HEK293 (cell line): ENCODE data around the gene HIC1.
A peak's percentile ranks its signal among the peaks of the same experiment; 100 is the strongest.

Source experiments
- CTCF ChIA-PET: fragments of 350-600 bp; formaldehyde crosslinking; extraction: SDS; loops from one replicate; lab custom pipeline; 2021; ENCODE audit warnings: antibody characterized with exemption; lab: Yijun Ruan, JAX
- POLR2A ChIA-PET: fragments of 300-600 bp; formaldehyde crosslinking; extraction: SDS; loops from one replicate; lab custom pipeline; 2020; ENCODE audit warnings: antibody characterized with exemption, inconsistent platforms; lab: Yijun Ruan, JAX
- H3K27ac ChIP-seq: fragments of 200-500 bp; sonication (Bioruptor generic); 2 replicates; pipeline ENCODE4 v1.5.1; 2014; ENCODE audit warnings: low read depth, low read length, control low read depth, inconsistent platforms; ENCODE audit errors: extremely low read depth
- H3K36me3 ChIP-seq, 2 experiments: fragments of 200-500 bp in 1 of 2; sonication (Bioruptor generic) in 1 of 2; 1 replicate in 1 of 2; 2 replicates in 1 of 2; pipeline ENCODE4 v1.5.1; 2014 to 2017; ENCODE audit warnings: inconsistent platforms in 2 of 2, low read length in 2 of 2; ENCODE audit not compliant: control insufficient read depth in 2 of 2, insufficient read depth in 1 of 2
- H3K4me1 ChIP-seq: fragments of 200-500 bp; sonication (Bioruptor generic); 2 replicates; pipeline ENCODE4 v1.5.1; 2014; ENCODE audit warnings: mild to moderate bottlenecking, low read length, inconsistent platforms; ENCODE audit not compliant: control insufficient read depth, insufficient read depth
- H3K4me3 ChIP-seq: 2 replicates; pipeline ENCODE4 v1.5.1; 2011; ENCODE audit warnings: low read depth, mild to moderate bottlenecking, control low read depth, low read length, moderate library complexity
- H3K9me3 ChIP-seq: fragments of 200-500 bp; sonication (Bioruptor generic); 2 replicates; pipeline ENCODE4 v1.5.1; 2014; ENCODE audit warnings: low read depth, low read length, inconsistent platforms; ENCODE audit not compliant: control insufficient read depth, insufficient read depth
- EGR2 ChIP-seq: fragments of 450-650 bp; formaldehyde crosslinking; IDR thresholded peaks from 2 replicates; pipeline ENCODE4 v1.5.1; 2016; ENCODE audit warnings: low read depth, missing biosample characterization, missing genetic modification characterization
- KLF9 ChIP-seq: fragments of 450-650 bp; formaldehyde crosslinking; IDR thresholded peaks from 2 replicates; pipeline ENCODE4 v1.5.1; 2016; ENCODE audit warnings: missing biosample characterization, missing genetic modification characterization, low read depth
- PRDM1 ChIP-seq: fragments of 450-650 bp; formaldehyde crosslinking; IDR thresholded peaks from 2 replicates; pipeline ENCODE4; 2016; ENCODE audit warnings: missing biosample characterization, missing genetic modification characterization
- SCRT2 ChIP-seq: fragments of 450-650 bp; formaldehyde crosslinking; IDR thresholded peaks from 2 replicates; pipeline ENCODE4 v1.5.1; 2016; ENCODE audit warnings: missing biosample characterization, missing genetic modification characterization
- WT1 ChIP-seq: fragments of 450-650 bp; formaldehyde crosslinking; IDR thresholded peaks from 2 replicates; pipeline ENCODE4 v1.5.1; 2016; ENCODE audit warnings: missing biosample characterization, missing genetic modification characterization
- YY2 ChIP-seq: fragments of 450-650 bp; formaldehyde crosslinking; IDR thresholded peaks from 2 replicates; pipeline ENCODE4 v1.5.1; 2016; ENCODE audit warnings: missing biosample characterization, missing genetic modification characterization
- ZFHX2 ChIP-seq: fragments of 450-650 bp; formaldehyde crosslinking; conservative IDR thresholded peaks from 2 replicates; pipeline ENCODE4 v1.5.1; 2016; ENCODE audit warnings: missing biosample characterization, missing genetic modification characterization
- ZFP69B ChIP-seq: fragments of 450-650 bp; formaldehyde crosslinking; IDR thresholded peaks from 2 replicates; pipeline ENCODE4 v1.5.1; 2016; ENCODE audit warnings: missing biosample characterization, missing genetic modification characterization
- ZNF121 ChIP-seq: fragments of 450-650 bp; formaldehyde crosslinking; IDR thresholded peaks from 2 replicates; pipeline ENCODE4 v1.5.1; 2016; ENCODE audit warnings: missing biosample characterization, missing genetic modification characterization
- ZNF184 ChIP-seq: fragments of 450-650 bp; IDR thresholded peaks from 2 replicates; pipeline ENCODE4 v1.5.1; 2018; ENCODE audit warnings: missing biosample characterization, mild to moderate bottlenecking, missing genetic modification characterization
- ZNF248 ChIP-seq: fragments of 450-650 bp; formaldehyde crosslinking; IDR thresholded peaks from 2 replicates; pipeline ENCODE4 v1.5.1; 2017; ENCODE audit warnings: missing biosample characterization, missing genetic modification characterization
- ZNF341 ChIP-seq: fragments of 450-650 bp; formaldehyde crosslinking; IDR thresholded peaks from 2 replicates; pipeline ENCODE4; 2016; ENCODE audit warnings: low read depth, missing biosample characterization, missing genetic modification characterization
- ZNF394 ChIP-seq: fragments of 450-650 bp; formaldehyde crosslinking; IDR thresholded peaks from 2 replicates; pipeline ENCODE4 v1.5.1; 2016; ENCODE audit warnings: missing biosample characterization, missing genetic modification characterization, mild to moderate bottlenecking, moderate library complexity, borderline replicate concordance
- ZNF416 ChIP-seq: fragments of 450-650 bp; formaldehyde crosslinking; IDR thresholded peaks from 2 replicates; pipeline ENCODE4 v1.5.1; 2016; ENCODE audit warnings: missing biosample characterization, missing genetic modification characterization
- ZNF510 ChIP-seq: fragments of 450-650 bp; formaldehyde crosslinking; IDR thresholded peaks from 2 replicates; pipeline ENCODE4 v1.5.1; 2018; ENCODE audit warnings: mild to moderate bottlenecking, missing genetic modification characterization, missing biosample characterization; ENCODE audit not compliant: insufficient replicate concordance
- ZNF561 ChIP-seq: fragments of 450-650 bp; IDR thresholded peaks from 2 replicates; pipeline ENCODE4 v1.5.1; 2018; ENCODE audit warnings: missing biosample characterization, missing genetic modification characterization, borderline replicate concordance
- ZNF596 ChIP-seq: fragments of 450-650 bp; IDR thresholded peaks from 2 replicates; pipeline ENCODE4 v1.5.0; 2018; ENCODE audit warnings: missing biosample characterization, mild to moderate bottlenecking, missing genetic modification characterization, moderate library complexity
- ZNF600 ChIP-seq: fragments of 450-650 bp; formaldehyde crosslinking; IDR thresholded peaks from 2 replicates; pipeline ENCODE4 v1.5.1; 2016; ENCODE audit warnings: missing biosample characterization, missing genetic modification characterization
- ZNF777 ChIP-seq: fragments of 450-650 bp; formaldehyde crosslinking; IDR thresholded peaks from 2 replicates; pipeline ENCODE4 v1.5.1; 2017; ENCODE audit warnings: missing biosample characterization, missing genetic modification characterization, borderline replicate concordance
- ZSCAN5A ChIP-seq: fragments of 450-650 bp; formaldehyde crosslinking; IDR thresholded peaks from 2 replicates; pipeline ENCODE4 v1.5.1; 2016; ENCODE audit warnings: missing biosample characterization, missing genetic modification characterization
- TF ChIP-seq, protein P1 (sequence below): fragments of 450-650 bp; formaldehyde crosslinking; IDR thresholded peaks from 2 replicates; pipeline ENCODE4 v1.5.1; 2017; ENCODE audit warnings: missing biosample characterization, missing genetic modification characterization
- TF ChIP-seq, protein P2 (sequence below): fragments of 450-650 bp; formaldehyde crosslinking; IDR thresholded peaks from 2 replicates; pipeline ENCODE4 v1.5.1; 2016; ENCODE audit warnings: missing biosample characterization, missing genetic modification characterization, low read depth
- TF ChIP-seq, protein P3 (sequence below): fragments of 450-650 bp; formaldehyde crosslinking; IDR thresholded peaks from 2 replicates; pipeline ENCODE4 v1.5.1; 2016; ENCODE audit warnings: missing biosample characterization, missing genetic modification characterization

Gene HIC1

GRCh38 chr17:2044263-2044894 is 10.5 kb upstream of the HIC1 start:
- ChIA-PET POLR2A (interaction anchor here (0.6 to 1.1 kb wide), 4 partner anchors 136 to 332 kb away, joined by 3 to 4 read pairs (median 3); no protein-coding TSS in a partner anchor), CTCF (interaction anchor here (0.6 to 2.3 kb wide), 8 partner anchors 10 to 237 kb away, joined by 3 to 7 read pairs (median 4); no protein-coding TSS in a partner anchor)
- TF ChIP-seq KLF9 (tag by site-specific recombination) (0 out of 2 replicates have a peak, but pooled peaks have one; percentile 13), PRDM1 (tag by site-specific recombination) (no peak), WT1 (tag by site-specific recombination) (peak; percentile 56; the same call in 1 of the 2 replicates), EGR2 (tag by site-specific recombination) (peak; percentile 56), ZNF777 (no peak), ZFHX2 (peak; percentile 38; the same call in 1 of the 2 replicates), ZNF600 (peak; percentile 25; the same call in 1 of the 2 replicates)
- TF ChIP-seq, protein P1, sequence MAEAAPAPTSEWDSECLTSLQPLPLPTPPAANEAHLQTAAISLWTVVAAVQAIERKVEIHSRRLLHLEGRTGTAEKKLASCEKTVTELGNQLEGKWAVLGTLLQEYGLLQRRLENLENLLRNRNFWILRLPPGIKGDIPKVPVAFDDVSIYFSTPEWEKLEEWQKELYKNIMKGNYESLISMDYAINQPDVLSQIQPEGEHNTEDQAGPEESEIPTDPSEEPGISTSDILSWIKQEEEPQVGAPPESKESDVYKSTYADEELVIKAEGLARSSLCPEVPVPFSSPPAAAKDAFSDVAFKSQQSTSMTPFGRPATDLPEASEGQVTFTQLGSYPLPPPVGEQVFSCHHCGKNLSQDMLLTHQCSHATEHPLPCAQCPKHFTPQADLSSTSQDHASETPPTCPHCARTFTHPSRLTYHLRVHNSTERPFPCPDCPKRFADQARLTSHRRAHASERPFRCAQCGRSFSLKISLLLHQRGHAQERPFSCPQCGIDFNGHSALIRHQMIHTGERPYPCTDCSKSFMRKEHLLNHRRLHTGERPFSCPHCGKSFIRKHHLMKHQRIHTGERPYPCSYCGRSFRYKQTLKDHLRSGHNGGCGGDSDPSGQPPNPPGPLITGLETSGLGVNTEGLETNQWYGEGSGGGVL (tag by site-specific recombination) = peak; percentile 55; the same call in 1 of the 2 replicates
- TF ChIP-seq, all 188 proteins: peak for 6
- Histone ChIP-seq H3K4me3 (no peak overlapping the region), H3K27ac (no peak overlapping the region), H3K9me3 (no peaks in the 10 kb centered on the region), H3K4me1 (peaks cover 11% of the 10 kb centered on the region), H3K36me3 (peaks cover 14 to 41% of the 10 kb centered on the region in 2 experiments)

GRCh38 chr17:2047590-2047989 is 7.3 kb upstream of the HIC1 start:
- Histone ChIP-seq H3K27ac (no peak overlapping the region), H3K4me3 (no peak overlapping the region), H3K9me3 (no peaks in the 10 kb centered on the region), H3K36me3 (peaks cover 14 to 23% of the 10 kb centered on the region in 2 experiments), H3K4me1 (peaks cover 8% of the 10 kb centered on the region)
- ChIA-PET POLR2A (interaction anchor here (0.6 kb wide), 2 partner anchors 44 to 332 kb away, joined by 3 to 4 read pairs; no protein-coding TSS in a partner anchor), CTCF (interaction anchor here (0.6 to 3.5 kb wide), 2 partner anchors 21 to 197 kb away, joined by 3 to 17 read pairs; no protein-coding TSS in a partner anchor)
- TF ChIP-seq ZNF121 (tag by site-specific recombination) (peak; percentile 92), ZNF184 (tag by site-specific recombination) (no peak)

GRCh38 chr17:2048805-2049204 is 6.1 kb upstream of the HIC1 start:
- ChIA-PET POLR2A (interaction anchor here (0.5 to 1.3 kb wide), 2 partner anchors 126 to 332 kb away, joined by 3 to 4 read pairs; no protein-coding TSS in a partner anchor), CTCF (interaction anchor here (0.6 to 3.5 kb wide), 5 partner anchors 129 to 196 kb away, joined by 3 to 17 read pairs (median 5); no protein-coding TSS in a partner anchor)
- Histone ChIP-seq H3K4me3 (no peak overlapping the region), H3K36me3 (peaks cover 8 to 11% of the 10 kb centered on the region in 2 experiments), H3K27ac (no peak overlapping the region), H3K4me1 (peaks cover 5% of the 10 kb centered on the region), H3K9me3 (no peaks in the 10 kb centered on the region)
- no peak for TF ChIP-seq ZNF510 (tag by site-specific recombination)
- no peak for TF ChIP-seq ZNF394 (tag by site-specific recombination)
- TF ChIP-seq, protein P2, sequence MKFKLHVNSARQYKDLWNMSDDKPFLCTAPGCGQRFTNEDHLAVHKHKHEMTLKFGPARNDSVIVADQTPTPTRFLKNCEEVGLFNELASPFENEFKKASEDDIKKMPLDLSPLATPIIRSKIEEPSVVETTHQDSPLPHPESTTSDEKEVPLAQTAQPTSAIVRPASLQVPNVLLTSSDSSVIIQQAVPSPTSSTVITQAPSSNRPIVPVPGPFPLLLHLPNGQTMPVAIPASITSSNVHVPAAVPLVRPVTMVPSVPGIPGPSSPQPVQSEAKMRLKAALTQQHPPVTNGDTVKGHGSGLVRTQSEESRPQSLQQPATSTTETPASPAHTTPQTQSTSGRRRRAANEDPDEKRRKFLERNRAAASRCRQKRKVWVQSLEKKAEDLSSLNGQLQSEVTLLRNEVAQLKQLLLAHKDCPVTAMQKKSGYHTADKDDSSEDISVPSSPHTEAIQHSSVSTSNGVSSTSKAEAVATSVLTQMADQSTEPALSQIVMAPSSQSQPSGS = no peak
- no peak for TF ChIP-seq ZNF561 (tag by site-specific recombination)
- no peak for TF ChIP-seq ZFP69B (tag by site-specific recombination)
- no peak for TF ChIP-seq ZNF596
- TF ChIP-seq, protein P3, sequence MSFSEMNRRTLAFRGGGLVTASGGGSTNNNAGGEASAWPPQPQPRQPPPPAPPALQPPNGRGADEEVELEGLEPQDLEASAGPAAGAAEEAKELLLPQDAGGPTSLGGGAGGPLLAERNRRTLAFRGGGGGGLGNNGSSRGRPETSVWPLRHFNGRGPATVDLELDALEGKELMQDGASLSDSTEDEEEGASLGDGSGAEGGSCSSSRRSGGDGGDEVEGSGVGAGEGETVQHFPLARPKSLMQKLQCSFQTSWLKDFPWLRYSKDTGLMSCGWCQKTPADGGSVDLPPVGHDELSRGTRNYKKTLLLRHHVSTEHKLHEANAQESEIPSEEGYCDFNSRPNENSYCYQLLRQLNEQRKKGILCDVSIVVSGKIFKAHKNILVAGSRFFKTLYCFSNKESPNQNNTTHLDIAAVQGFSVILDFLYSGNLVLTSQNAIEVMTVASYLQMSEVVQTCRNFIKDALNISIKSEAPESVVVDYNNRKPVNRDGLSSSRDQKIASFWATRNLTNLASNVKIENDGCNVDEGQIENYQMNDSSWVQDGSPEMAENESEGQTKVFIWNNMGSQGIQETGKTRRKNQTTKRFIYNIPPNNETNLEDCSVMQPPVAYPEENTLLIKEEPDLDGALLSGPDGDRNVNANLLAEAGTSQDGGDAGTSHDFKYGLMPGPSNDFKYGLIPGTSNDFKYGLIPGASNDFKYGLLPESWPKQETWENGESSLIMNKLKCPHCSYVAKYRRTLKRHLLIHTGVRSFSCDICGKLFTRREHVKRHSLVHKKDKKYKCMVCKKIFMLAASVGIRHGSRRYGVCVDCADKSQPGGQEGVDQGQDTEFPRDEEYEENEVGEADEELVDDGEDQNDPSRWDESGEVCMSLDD (tag by site-specific recombination) = no peak
- peak; percentile 86 for TF ChIP-seq ZFHX2
- TF ChIP-seq ZNF416 (tag by site-specific recombination) = no peak
- no peak for TF ChIP-seq YY2 (tag by site-specific recombination)
- TF ChIP-seq EGR2 (tag by site-specific recombination) = peak; percentile 91
- TF ChIP-seq ZNF248 (tag by site-specific recombination) = no peak
- TF ChIP-seq SCRT2 (tag by site-specific recombination) = peak; percentile 68
- no peak for TF ChIP-seq ZSCAN5A (tag by site-specific recombination)
- no peak for TF ChIP-seq ZNF341 (tag by site-specific recombination)
